ENCODE results near the gene KIF26B. TPM values are rescaled to one million over a fixed set of nuclear protein-coding genes. Genes with fewer than 3 reads are reported as not detected.

The KIF26B gene
- total RNA-seq, 3 donors from 2014 or later (not counting 1 experiment from before 2014, with no cell fraction given): 0.16 to 0.96 (median 0.18) TPM

DNA sequence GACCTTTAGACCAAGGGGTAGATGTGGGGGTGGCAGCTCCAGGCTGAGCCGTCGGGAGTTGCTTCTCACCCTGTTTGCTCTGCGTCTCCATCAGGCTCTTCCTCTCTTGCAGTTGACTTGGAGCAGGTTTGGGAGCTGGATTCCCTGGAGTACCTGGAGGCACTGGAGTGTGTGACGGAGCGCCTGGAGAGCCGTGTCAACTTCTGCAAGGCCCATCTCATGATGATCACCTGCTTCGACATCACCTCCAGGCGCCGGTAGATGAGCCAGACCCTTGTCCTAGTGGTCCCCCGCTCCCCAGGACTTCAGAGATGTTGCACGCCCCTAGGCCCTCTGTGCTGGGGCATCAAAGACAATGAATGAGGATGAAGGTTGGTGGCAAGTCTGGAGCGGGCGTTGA, 547.6 kb downstream of the KIF26B start:
- ATAC-seq: no peak
- H3K36me3 ChIP-seq (ENCODE audit: control insufficient read depth, insufficient read depth, low read length): no peaks in the 10 kb centered on the region
- WGBS (ENCODE audit: insufficient coverage): 94% methylated on average over 13 of the region's 13 CpGs

DNA sequence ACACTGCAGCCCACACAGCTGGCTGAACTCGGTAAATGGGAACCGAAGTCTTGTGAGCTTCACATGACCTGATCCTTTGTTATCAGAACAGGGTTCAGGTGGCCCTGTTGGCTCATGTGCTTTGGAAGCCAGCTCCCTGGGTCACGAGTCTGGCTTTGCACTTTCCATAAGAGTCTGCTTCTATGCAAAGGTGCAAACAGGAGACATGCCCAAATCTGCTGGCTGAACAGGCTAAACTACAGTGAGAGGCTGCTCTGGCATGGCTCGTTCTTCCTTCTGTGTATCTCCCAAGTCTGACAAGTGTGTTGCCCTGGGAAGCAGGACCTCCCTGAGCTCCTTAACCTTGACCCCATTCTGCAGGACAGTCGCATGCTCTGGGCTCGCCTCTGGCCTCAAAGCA, 549.6 kb downstream of the KIF26B start:
- Mint-ChIP-seq H3K27me3 (ENCODE audit: low read depth in 2 of 2) (no peaks in the 10 kb centered on the region), H3K4me1 (peaks cover 0 to 8% of the 10 kb centered on the region in 2 donors), H3K27ac (no peak overlapping the region), H3K4me3 (no peak overlapping the region), H3K9me3 (no peaks in the 10 kb centered on the region), H3K36me3 (no peaks in the 10 kb centered on the region)
- H3K9me3 ChIP-seq (ENCODE audit: control insufficient read depth, insufficient read depth, low read length): no peaks in the 10 kb centered on the region
- no peak overlapping the region for H3K27ac ChIP-seq (ENCODE audit: low read length)
- intact Hi-C loops (cut with micrococcal nuclease): no loop called here
- ATAC-seq (no peak), DNase-seq (no peak)
- no peak overlapping the region for H3K4me3 ChIP-seq (ENCODE audit: low read length)
- no peaks in the 10 kb centered on the region for H3K36me3 ChIP-seq (ENCODE audit: control insufficient read depth, insufficient read depth, low read length)
- 87% methylated on average over 6 of the region's 6 CpGs for WGBS (ENCODE audit: insufficient coverage)
- no peaks in the 10 kb centered on the region for H3K27me3 ChIP-seq (ENCODE audit: control insufficient read depth, insufficient read depth, low read length)
- TF ChIP-seq, protein P1, sequence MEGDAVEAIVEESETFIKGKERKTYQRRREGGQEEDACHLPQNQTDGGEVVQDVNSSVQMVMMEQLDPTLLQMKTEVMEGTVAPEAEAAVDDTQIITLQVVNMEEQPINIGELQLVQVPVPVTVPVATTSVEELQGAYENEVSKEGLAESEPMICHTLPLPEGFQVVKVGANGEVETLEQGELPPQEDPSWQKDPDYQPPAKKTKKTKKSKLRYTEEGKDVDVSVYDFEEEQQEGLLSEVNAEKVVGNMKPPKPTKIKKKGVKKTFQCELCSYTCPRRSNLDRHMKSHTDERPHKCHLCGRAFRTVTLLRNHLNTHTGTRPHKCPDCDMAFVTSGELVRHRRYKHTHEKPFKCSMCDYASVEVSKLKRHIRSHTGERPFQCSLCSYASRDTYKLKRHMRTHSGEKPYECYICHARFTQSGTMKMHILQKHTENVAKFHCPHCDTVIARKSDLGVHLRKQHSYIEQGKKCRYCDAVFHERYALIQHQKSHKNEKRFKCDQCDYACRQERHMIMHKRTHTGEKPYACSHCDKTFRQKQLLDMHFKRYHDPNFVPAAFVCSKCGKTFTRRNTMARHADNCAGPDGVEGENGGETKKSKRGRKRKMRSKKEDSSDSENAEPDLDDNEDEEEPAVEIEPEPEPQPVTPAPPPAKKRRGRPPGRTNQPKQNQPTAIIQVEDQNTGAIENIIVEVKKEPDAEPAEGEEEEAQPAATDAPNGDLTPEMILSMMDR (IDR thresholded peaks at IDR 0.05): no peak
- H3K4me1 ChIP-seq (ENCODE audit: control insufficient read depth, insufficient read depth, low read length): no peaks in the 10 kb centered on the region

More for the DNA sequence above, 547.6 kb downstream of the KIF26B start:
- Mint-ChIP-seq H3K27me3 (ENCODE audit: low read depth in 2 of 2) (no peaks in the 10 kb centered on the region), H3K27ac (no peak overlapping the region), H3K4me3 (no peak overlapping the region), H3K4me1 (peaks cover 0 to 8% of the 10 kb centered on the region in 2 donors), H3K9me3 (no peaks in the 10 kb centered on the region), H3K36me3 (no peaks in the 10 kb centered on the region)
- no peak for DNase-seq
- Histone ChIP-seq H3K4me3 (ENCODE audit: low read length) (no peak overlapping the region), H3K9me3 (ENCODE audit: control insufficient read depth, insufficient read depth, low read length) (no peaks in the 10 kb centered on the region), H3K27me3 (ENCODE audit: control insufficient read depth, insufficient read depth, low read length) (no peaks in the 10 kb centered on the region), H3K4me1 (ENCODE audit: control insufficient read depth, insufficient read depth, low read length) (no peaks in the 10 kb centered on the region), H3K27ac (ENCODE audit: low read length) (no peak overlapping the region)
- TF ChIP-seq, protein P1 (IDR thresholded peaks at IDR 0.05): no peak
- intact Hi-C loops (cut with micrococcal nuclease): no loop called here

GRCh38 chr1:245704765-245705164, 550.0 kb downstream of the KIF26B start:
- H3K9me3 Mint-ChIP-seq: no peaks in the 10 kb centered on the region
- H3K4me3 Mint-ChIP-seq: no peak overlapping the region
- H3K36me3 ChIP-seq (ENCODE audit: control insufficient read depth, insufficient read depth, low read length): no peaks in the 10 kb centered on the region
- no peak for DNase-seq
- no peak overlapping the region for H3K27ac ChIP-seq (ENCODE audit: low read length)
- intact Hi-C loops (cut with micrococcal nuclease): no loop called here
- no peak overlapping the region for H3K4me3 ChIP-seq (ENCODE audit: low read length)
- no peak overlapping the region for H3K27ac Mint-ChIP-seq
- H3K27me3 Mint-ChIP-seq (ENCODE audit: low read depth in 2 of 2): no peaks in the 10 kb centered on the region
- H3K9me3 ChIP-seq (ENCODE audit: control insufficient read depth, insufficient read depth, low read length): no peaks in the 10 kb centered on the region
- 80% methylated on average over 7 of the region's 7 CpGs for WGBS (ENCODE audit: insufficient coverage)
- no peaks in the 10 kb centered on the region for H3K27me3 ChIP-seq (ENCODE audit: control insufficient read depth, insufficient read depth, low read length)
- no peak for ATAC-seq
- H3K4me1 ChIP-seq (ENCODE audit: control insufficient read depth, insufficient read depth, low read length): no peaks in the 10 kb centered on the region
- H3K4me1 Mint-ChIP-seq: peaks cover 0 to 8% of the 10 kb centered on the region in 2 donors
- H3K36me3 Mint-ChIP-seq: no peaks in the 10 kb centered on the region
- TF ChIP-seq, protein P1 (IDR thresholded peaks at IDR 0.05): no peak

- Histone ChIP-seq H3K9me3 (ENCODE audit: control insufficient read depth, insufficient read depth, low read length) (no peaks in the 10 kb centered on the region), H3K4me1 (ENCODE audit: control insufficient read depth, insufficient read depth, low read length) (no peaks in the 10 kb centered on the region), H3K4me3 (ENCODE audit: low read length) (no peak overlapping the region), H3K36me3 (ENCODE audit: control insufficient read depth, insufficient read depth, low read length) (no peaks in the 10 kb centered on the region), H3K27me3 (ENCODE audit: control insufficient read depth, insufficient read depth, low read length) (no peaks in the 10 kb centered on the region), H3K27ac (ENCODE audit: low read length) (no peak overlapping the region)
- TF ChIP-seq, protein P1 (IDR thresholded peaks at IDR 0.05): no peak
- Mint-ChIP-seq H3K36me3 (no peaks in the 10 kb centered on the region), H3K27me3 (ENCODE audit: low read depth in 2 of 2) (no peaks in the 10 kb centered on the region), H3K4me3 (no peak overlapping the region), H3K4me1 (peaks cover 0 to 8% of the 10 kb centered on the region in 2 donors), H3K27ac (no peak overlapping the region), H3K9me3 (no peaks in the 10 kb centered on the region)
- intact Hi-C loops (cut with micrococcal nuclease): no loop called here
- ATAC-seq: no peak
- WGBS (ENCODE audit: insufficient coverage): 93% methylated on average over 5 of the region's 5 CpGs
- no peak for DNase-seq
Observed at GRCh38 chr1:245707941-245708340, 553.2 kb downstream of the KIF26B start.
